ENCODE results near the gene DACT3. TPM values are rescaled to one million over a fixed set of nuclear protein-coding genes. Genes with fewer than 3 reads are reported as not detected.

Gene DACT3
- total and polyA plus RNA-seq, 2 experiments from 2014 or later: 0.78 to 2.6 TPM

GRCh38 chr19:46617601-46618000 lies 43.4 kb downstream of the DACT3 start (continued):
- TF ChIP-seq ZNF462 (CRISPR knock-in tag; IDR thresholded peaks at IDR 0.05) (no peak), JUNB (IDR thresholded peaks at IDR 0.05; ENCODE audit: unreplicated experiment) (no peak), CREB1 (CRISPR knock-in tag; IDR thresholded peaks at IDR 0.05; ENCODE audit: low read depth) (no peak)

GRCh38 chr19:46616631-46617322 lies 44.2 kb downstream of the DACT3 start:
- no peak overlapping the region for H3K27ac Mint-ChIP-seq
- H3K4me1 Mint-ChIP-seq: peaks cover 17% of the 10 kb centered on the region
- peak overlapping the region; percentile 11; the same call in 1 of the 3 replicates for H3K4me3 Mint-ChIP-seq

More at GRCh38 chr19:46616631-46617322, 44.2 kb downstream of the DACT3 start:
- no peaks in the 10 kb centered on the region; the same call in 1 of the 2 replicates for H3K4me1 ChIP-seq (ENCODE audit: insufficient read depth)
- ATAC-seq (peak; percentile 84), DNase-seq (ENCODE audit: low spot score) (peak; percentile 89)
- Mint-ChIP-seq H3K9me3 (no peaks in the 10 kb centered on the region), H3K36me3 (ENCODE audit: low read depth) (no peaks in the 10 kb centered on the region), H3K27me3 (ENCODE audit: insufficient read depth, low read depth, poor library complexity) (peaks cover 6% of the 10 kb centered on the region)
- no peaks in the 10 kb centered on the region for H3F3A ChIP-seq (replicated peaks; ENCODE audit: low read depth)
- H3K27ac ChIP-seq (ENCODE audit: low read depth): no peak overlapping the region
- H3K4me2 ChIP-seq: no peak overlapping the region
- TF ChIP-seq, protein P1, sequence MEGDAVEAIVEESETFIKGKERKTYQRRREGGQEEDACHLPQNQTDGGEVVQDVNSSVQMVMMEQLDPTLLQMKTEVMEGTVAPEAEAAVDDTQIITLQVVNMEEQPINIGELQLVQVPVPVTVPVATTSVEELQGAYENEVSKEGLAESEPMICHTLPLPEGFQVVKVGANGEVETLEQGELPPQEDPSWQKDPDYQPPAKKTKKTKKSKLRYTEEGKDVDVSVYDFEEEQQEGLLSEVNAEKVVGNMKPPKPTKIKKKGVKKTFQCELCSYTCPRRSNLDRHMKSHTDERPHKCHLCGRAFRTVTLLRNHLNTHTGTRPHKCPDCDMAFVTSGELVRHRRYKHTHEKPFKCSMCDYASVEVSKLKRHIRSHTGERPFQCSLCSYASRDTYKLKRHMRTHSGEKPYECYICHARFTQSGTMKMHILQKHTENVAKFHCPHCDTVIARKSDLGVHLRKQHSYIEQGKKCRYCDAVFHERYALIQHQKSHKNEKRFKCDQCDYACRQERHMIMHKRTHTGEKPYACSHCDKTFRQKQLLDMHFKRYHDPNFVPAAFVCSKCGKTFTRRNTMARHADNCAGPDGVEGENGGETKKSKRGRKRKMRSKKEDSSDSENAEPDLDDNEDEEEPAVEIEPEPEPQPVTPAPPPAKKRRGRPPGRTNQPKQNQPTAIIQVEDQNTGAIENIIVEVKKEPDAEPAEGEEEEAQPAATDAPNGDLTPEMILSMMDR (conservative IDR thresholded peaks at IDR 0.05; ENCODE audit: low read depth in 2 of 2): peak; percentile 60 to 80
- TF ChIP-seq JUNB (IDR thresholded peaks at IDR 0.05; ENCODE audit: unreplicated experiment): no peak
- H3K36me3 ChIP-seq (ENCODE audit: insufficient read depth): no peaks in the 10 kb centered on the region
- H3K79me2 ChIP-seq (replicated peaks; ENCODE audit: insufficient read depth): no peaks in the 10 kb centered on the region
- H3K4me3 ChIP-seq: no peak overlapping the region
- peak overlapping the region; percentile 94 for H2AFZ ChIP-seq
- H4K20me1 ChIP-seq (replicated peaks; ENCODE audit: insufficient read depth): no peaks in the 10 kb centered on the region
- no peaks in the 10 kb centered on the region for H3K9me2 ChIP-seq (ENCODE audit: insufficient read depth)
- no peaks in the 10 kb centered on the region for H3K27me3 ChIP-seq (ENCODE audit: insufficient read depth)

Measured in GM23338 (cell line).